ENCODE results near the gene RAB3C.
"Not testable (repeated sequence)": the region's sequence is repeated elsewhere in the genome, so short reads cannot be mapped to it uniquely, and the experiment has no call there.

The RAB3C gene

GRCh38 chr5:58674711-58675110, 91.8 kb downstream of the RAB3C start:
- no peak for DNase-seq (ENCODE audit: low read depth in 2 of 2)

GRCh38 chr5:58675341-58675740, 92.5 kb downstream of the RAB3C start:
- DNase-seq (ENCODE audit: low read depth in 2 of 2): no peak

- no peak for DNase-seq (ENCODE audit: low read depth in 2 of 2)
These were observed 94.8 kb downstream of the RAB3C start for GRCh38 chr5:58677650-58678049.

- no peak for DNase-seq (ENCODE audit: low read depth in 2 of 2)
These were observed 97.6 kb downstream of the RAB3C start for GRCh38 chr5:58680503-58680902.

- DNase-seq (ENCODE audit: low read depth in 2 of 2): no peak
These were observed 99.1 kb downstream of the RAB3C start for GRCh38 chr5:58681943-58682342.

- no peak for DNase-seq (ENCODE audit: low read depth in 2 of 2)
These were observed 100.7 kb downstream of the RAB3C start for GRCh38 chr5:58683567-58683966.

GRCh38 chr5:58687079-58687478, 104.2 kb downstream of the RAB3C start:
- DNase-seq (ENCODE audit: low read depth in 2 of 2): no peak

GRCh38 chr5:58687595-58687994, 104.7 kb downstream of the RAB3C start:
- DNase-seq (ENCODE audit: low read depth in 2 of 2): no peak

GRCh38 chr5:58699088-58699761, 116.3 kb downstream of the RAB3C start:
- DNase-seq (ENCODE audit: low read depth in 2 of 2): not testable (repeated sequence)

- no peak for DNase-seq (ENCODE audit: low read depth in 2 of 2)
These were observed 116.9 kb downstream of the RAB3C start for GRCh38 chr5:58699762-58700118.

- DNase-seq (ENCODE audit: low read depth in 2 of 2): no peak
These were observed 121.2 kb downstream of the RAB3C start for GRCh38 chr5:58703925-58704555.

GRCh38 chr5:58706736-58707135, 123.9 kb downstream of the RAB3C start:
- no peak for DNase-seq (ENCODE audit: low read depth in 2 of 2)

GRCh38 chr5:58708456-58708855, 125.6 kb downstream of the RAB3C start:
- DNase-seq (ENCODE audit: low read depth in 2 of 2): no peak

- not testable (repeated sequence) for DNase-seq (ENCODE audit: low read depth in 2 of 2)
These were observed 127.5 kb downstream of the RAB3C start for GRCh38 chr5:58710425-58710824.

- no peak for DNase-seq (ENCODE audit: low read depth in 2 of 2)
These were observed 128.0 kb downstream of the RAB3C start for GRCh38 chr5:58710871-58711270.

GRCh38 chr5:58711965-58712364, 129.1 kb downstream of the RAB3C start:
- DNase-seq (ENCODE audit: low read depth in 2 of 2): no peak

GRCh38 chr5:58714046-58714445, 131.2 kb downstream of the RAB3C start:
- no peak for DNase-seq (ENCODE audit: low read depth in 2 of 2)

GRCh38 chr5:58715997-58716656, 133.3 kb downstream of the RAB3C start:
- no peak for DNase-seq (ENCODE audit: low read depth in 2 of 2)

- DNase-seq (ENCODE audit: low read depth in 2 of 2): no peak
These were observed 133.8 kb downstream of the RAB3C start for GRCh38 chr5:58716713-58717112.

- DNase-seq (ENCODE audit: low read depth in 2 of 2): no peak
These were observed 134.6 kb downstream of the RAB3C start for GRCh38 chr5:58717303-58718007.

GRCh38 chr5:58718269-58718978, 135.5 kb downstream of the RAB3C start:
- DNase-seq (ENCODE audit: low read depth in 2 of 2): no peak

GRCh38 chr5:58722160-58722559, 139.3 kb downstream of the RAB3C start:
- DNase-seq (ENCODE audit: low read depth in 2 of 2): no peak
